Neural cell (in vitro differentiated cells): ENCODE results near the gene PRAMEF10.
"Not testable (repeated sequence)": the region's sequence is repeated elsewhere in the genome, so short reads cannot be mapped to it uniquely, and the experiment has no call there.

ENCODE experiments used
- EZH2 ChIP-seq: fragments of 200-600, 300-800 bp; shearing (Covaris generic), sonication (generic); IDR thresholded peaks from 2 replicates; pipeline ENCODE4 v1.6.1; 2014; ENCODE audit warnings: antibody characterized with exemption, low read length, borderline replicate concordance, mild to moderate bottlenecking; ENCODE audit not compliant: insufficient read depth, poor library complexity, severe bottlenecking
- MXI1 ChIP-seq: fragments of 450-650 bp; conservative IDR thresholded peaks from 2 replicates; pipeline ENCODE4 v1.6.1; 2014; ENCODE audit warnings: antibody characterized with exemption, mild to moderate bottlenecking; ENCODE audit not compliant: poor library complexity, severe bottlenecking
- POLR2AphosphoS5 ChIP-seq: IDR thresholded peaks from 2 replicates; pipeline ENCODE4 v1.6.1; 2012
- SMC3 ChIP-seq: fragments of 450-650 bp; conservative IDR thresholded peaks from 2 replicates; pipeline ENCODE4 v1.6.1; 2014; ENCODE audit warnings: antibody characterized with exemption, mild to moderate bottlenecking, moderate library complexity; ENCODE audit not compliant: poor library complexity
- TAF1 ChIP-seq: IDR thresholded peaks from 2 replicates; pipeline ENCODE4 v1.6.1; 2012; ENCODE audit warnings: low read depth
- TF ChIP-seq, protein P1 (sequence below): fragments of 450-650 bp; IDR thresholded peaks from 2 replicates; pipeline ENCODE4 v1.5.1; 2014; ENCODE audit warnings: antibody characterized with exemption, mild to moderate bottlenecking, moderate library complexity; ENCODE audit not compliant: poor library complexity, severe bottlenecking
- TF ChIP-seq, protein P2 (sequence below): IDR thresholded peaks from 2 replicates; pipeline ENCODE4 v1.6.1; 2012; ENCODE audit warnings: borderline replicate concordance

DNA sequence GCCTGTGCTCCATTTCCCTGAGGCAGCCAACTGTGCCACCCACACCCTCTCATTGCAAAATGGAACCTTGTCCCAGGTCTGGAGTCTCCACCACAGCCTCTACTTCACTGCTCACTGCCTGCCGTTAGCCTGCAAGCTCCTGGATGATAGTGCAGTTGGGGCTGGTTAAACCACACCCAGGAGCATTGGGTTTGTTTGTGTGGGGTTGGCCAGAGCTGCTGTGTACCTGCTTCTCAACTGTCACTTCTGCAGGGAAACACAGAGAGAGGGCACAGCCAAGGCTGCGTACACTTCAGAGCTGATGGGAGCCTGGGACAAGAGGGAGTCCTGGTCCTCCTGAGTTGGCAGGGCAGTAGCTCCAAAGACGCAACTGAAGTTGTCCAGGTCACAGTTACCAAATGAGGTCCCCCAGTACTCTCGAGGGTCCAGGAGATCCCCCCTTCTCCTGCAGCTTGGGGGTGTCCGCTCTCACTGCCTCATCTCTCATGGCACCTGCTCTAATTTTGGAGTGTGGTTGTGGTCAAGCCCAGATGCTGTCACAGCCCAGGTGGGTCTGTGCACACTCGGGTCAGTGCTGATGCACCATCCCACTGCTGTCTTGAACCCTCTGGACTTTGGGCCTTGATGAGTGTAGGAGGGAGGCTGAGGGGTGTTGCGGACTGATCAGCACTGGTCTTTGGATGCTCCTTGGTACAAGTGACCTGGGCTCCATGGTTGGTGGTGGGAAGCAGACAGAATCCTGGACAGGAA is 34.8 kb downstream of the PRAMEF10 start:
- TF ChIP-seq, protein P1, sequence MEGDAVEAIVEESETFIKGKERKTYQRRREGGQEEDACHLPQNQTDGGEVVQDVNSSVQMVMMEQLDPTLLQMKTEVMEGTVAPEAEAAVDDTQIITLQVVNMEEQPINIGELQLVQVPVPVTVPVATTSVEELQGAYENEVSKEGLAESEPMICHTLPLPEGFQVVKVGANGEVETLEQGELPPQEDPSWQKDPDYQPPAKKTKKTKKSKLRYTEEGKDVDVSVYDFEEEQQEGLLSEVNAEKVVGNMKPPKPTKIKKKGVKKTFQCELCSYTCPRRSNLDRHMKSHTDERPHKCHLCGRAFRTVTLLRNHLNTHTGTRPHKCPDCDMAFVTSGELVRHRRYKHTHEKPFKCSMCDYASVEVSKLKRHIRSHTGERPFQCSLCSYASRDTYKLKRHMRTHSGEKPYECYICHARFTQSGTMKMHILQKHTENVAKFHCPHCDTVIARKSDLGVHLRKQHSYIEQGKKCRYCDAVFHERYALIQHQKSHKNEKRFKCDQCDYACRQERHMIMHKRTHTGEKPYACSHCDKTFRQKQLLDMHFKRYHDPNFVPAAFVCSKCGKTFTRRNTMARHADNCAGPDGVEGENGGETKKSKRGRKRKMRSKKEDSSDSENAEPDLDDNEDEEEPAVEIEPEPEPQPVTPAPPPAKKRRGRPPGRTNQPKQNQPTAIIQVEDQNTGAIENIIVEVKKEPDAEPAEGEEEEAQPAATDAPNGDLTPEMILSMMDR: not testable (repeated sequence)
- not testable (repeated sequence) for TF ChIP-seq MXI1, TAF1, SMC3, POLR2AphosphoS5, EZH2
- TF ChIP-seq, protein P2, sequence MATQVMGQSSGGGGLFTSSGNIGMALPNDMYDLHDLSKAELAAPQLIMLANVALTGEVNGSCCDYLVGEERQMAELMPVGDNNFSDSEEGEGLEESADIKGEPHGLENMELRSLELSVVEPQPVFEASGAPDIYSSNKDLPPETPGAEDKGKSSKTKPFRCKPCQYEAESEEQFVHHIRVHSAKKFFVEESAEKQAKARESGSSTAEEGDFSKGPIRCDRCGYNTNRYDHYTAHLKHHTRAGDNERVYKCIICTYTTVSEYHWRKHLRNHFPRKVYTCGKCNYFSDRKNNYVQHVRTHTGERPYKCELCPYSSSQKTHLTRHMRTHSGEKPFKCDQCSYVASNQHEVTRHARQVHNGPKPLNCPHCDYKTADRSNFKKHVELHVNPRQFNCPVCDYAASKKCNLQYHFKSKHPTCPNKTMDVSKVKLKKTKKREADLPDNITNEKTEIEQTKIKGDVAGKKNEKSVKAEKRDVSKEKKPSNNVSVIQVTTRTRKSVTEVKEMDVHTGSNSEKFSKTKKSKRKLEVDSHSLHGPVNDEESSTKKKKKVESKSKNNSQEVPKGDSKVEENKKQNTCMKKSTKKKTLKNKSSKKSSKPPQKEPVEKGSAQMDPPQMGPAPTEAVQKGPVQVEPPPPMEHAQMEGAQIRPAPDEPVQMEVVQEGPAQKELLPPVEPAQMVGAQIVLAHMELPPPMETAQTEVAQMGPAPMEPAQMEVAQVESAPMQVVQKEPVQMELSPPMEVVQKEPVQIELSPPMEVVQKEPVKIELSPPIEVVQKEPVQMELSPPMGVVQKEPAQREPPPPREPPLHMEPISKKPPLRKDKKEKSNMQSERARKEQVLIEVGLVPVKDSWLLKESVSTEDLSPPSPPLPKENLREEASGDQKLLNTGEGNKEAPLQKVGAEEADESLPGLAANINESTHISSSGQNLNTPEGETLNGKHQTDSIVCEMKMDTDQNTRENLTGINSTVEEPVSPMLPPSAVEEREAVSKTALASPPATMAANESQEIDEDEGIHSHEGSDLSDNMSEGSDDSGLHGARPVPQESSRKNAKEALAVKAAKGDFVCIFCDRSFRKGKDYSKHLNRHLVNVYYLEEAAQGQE: not testable (repeated sequence)
